Liver (tissue), 9 donors: Measurements from ENCODE around the gene POLDIP3. TPM values are rescaled to one million over a fixed set of nuclear protein-coding genes. Genes with fewer than 3 reads are reported as not detected.

ENCODE experiments used
- DNase-seq: peaks from one replicate; pipeline ENCODE4 v3.0.0-alpha.2; 2017; ENCODE audit warnings: low spot score
- H3K27ac ChIP-seq, 2 donors: one replicate each; pipeline ENCODE4 v1.7.0; 2013; ENCODE audit warnings: inconsistent platforms in 2 of 2, low read length in 2 of 2, control low read depth in 1 of 2, low read depth in 1 of 2, mild to moderate bottlenecking in 1 of 2
- H3K27me3 ChIP-seq, 4 donors: one replicate each; pipeline versions ENCODE4 v1.6.1 to v1.7.0; 2013; ENCODE audit warnings: low read length in 3 of 4, inconsistent platforms in 1 of 4, mild to moderate bottlenecking in 1 of 4, moderate library complexity in 1 of 4; ENCODE audit not compliant: control insufficient read depth in 4 of 4, insufficient read depth in 4 of 4
- H3K36me3 ChIP-seq, 4 donors: one replicate each; pipeline versions ENCODE4 v1.6.1 to v1.7.0; 2013; ENCODE audit warnings: low read length in 3 of 4, mild to moderate bottlenecking in 3 of 4, low read depth in 1 of 4, moderate library complexity in 1 of 4; ENCODE audit not compliant: control insufficient read depth in 4 of 4, insufficient read depth in 3 of 4
- H3K4me1 ChIP-seq, 4 donors: one replicate each; pipeline versions ENCODE4 v1.6.1 to v1.7.0; 2013; ENCODE audit warnings: low read length in 3 of 4, mild to moderate bottlenecking in 3 of 4, moderate library complexity in 1 of 4; ENCODE audit not compliant: control insufficient read depth in 4 of 4, insufficient read depth in 4 of 4
- H3K4me3 ChIP-seq, 3 donors: one replicate each; pipeline versions ENCODE4 v1.6.1 to v1.7.0; 2013; ENCODE audit warnings: low read length in 3 of 3, control low read depth in 1 of 3, low read depth in 1 of 3, mild to moderate bottlenecking in 1 of 3
- H3K9ac ChIP-seq, 2 donors: one replicate each; pipeline ENCODE4 v1.7.0; 2013; ENCODE audit warnings: low read length in 2 of 2, mild to moderate bottlenecking in 2 of 2, moderate library complexity in 2 of 2, control low read depth in 1 of 2, low read depth in 1 of 2
- H3K9me3 ChIP-seq, 4 donors: one replicate each; pipeline versions ENCODE4 v1.6.1 to v1.7.0; 2013; ENCODE audit warnings: low read length in 3 of 4; ENCODE audit not compliant: control insufficient read depth in 4 of 4
- ATF3 ChIP-seq: IDR thresholded peaks from 2 replicates; pipeline ENCODE4 v1.6.1; 2016; ENCODE audit warnings: antibody characterized with exemption
- CTCF ChIP-seq: fragments of 150-350 bp; IDR thresholded peaks from 2 replicates; pipeline ENCODE4 v1.5.1; 2017; ENCODE audit warnings: improper control_type of control experiment, low read depth, low read length; ENCODE audit not compliant: missing input control
- EGR1 ChIP-seq, 2 donors: IDR thresholded peaks; 2 replicates each; pipeline ENCODE4 v1.6.1; 2016 to 2018; ENCODE audit warnings: antibody characterized with exemption in 2 of 2, low read depth in 2 of 2
- GABPA ChIP-seq, 2 donors: IDR thresholded peaks in 1 of 2; conservative IDR thresholded peaks in 1 of 2; 2 replicates each; pipeline ENCODE4 v1.6.1; 2016; ENCODE audit warnings: antibody characterized with exemption in 2 of 2, mild to moderate bottlenecking in 1 of 2, moderate library complexity in 1 of 2
- JUND ChIP-seq, 2 donors: IDR thresholded peaks; 2 replicates each; pipeline ENCODE4 v1.6.1; 2016; ENCODE audit warnings: antibody characterized with exemption in 2 of 2
- MAX ChIP-seq: IDR thresholded peaks from 2 replicates; pipeline ENCODE4 v1.6.1; 2016; ENCODE audit warnings: antibody characterized with exemption
- NR2F2 ChIP-seq: IDR thresholded peaks from 2 replicates; pipeline ENCODE4 v1.6.1; 2016; ENCODE audit warnings: antibody characterized with exemption
- RXRA ChIP-seq, 2 donors: IDR thresholded peaks; 2 replicates each; pipeline ENCODE4 v1.6.1; 2017 to 2018; ENCODE audit warnings: antibody characterized with exemption in 2 of 2, mild to moderate bottlenecking in 1 of 2
- SP1 ChIP-seq: IDR thresholded peaks from 2 replicates; pipeline ENCODE4 v1.6.1; 2018; ENCODE audit warnings: antibody characterized with exemption, mild to moderate bottlenecking
- WGBS: extraction: QIAGEN DNeasy Blood & Tissue Kit; methylation state at CpG from one replicate; pipeline ENCODE4 v1.1.7; 2013; 5-methylcytosine and 5-hydroxymethylcytosine counted together
- polyA plus RNA-seq, 2 donors: library from polyadenylated mRNA; stranded (reverse) in 1 of 2; unstranded in 1 of 2; fragments of 200-250 nt in 1 of 2; fragments of >200 nt in 1 of 2; fragmentation: Nextera tagmentation in 1 of 2; extraction: Ambion mirVana in 1 of 2; gene quantifications; one replicate each; pipeline versions ENCODE4 v1.2.1 to v1.2.3, GENCODE V29; 2013 to 2015
- total RNA-seq, 2 donors: library from RNA; depleted of rRNA; stranded (reverse); fragments of >200 nt; gene quantifications; one replicate each; pipeline ENCODE4 v1.2.3, GENCODE V29; 2014
- TF ChIP-seq, protein P1 (sequence below): IDR thresholded peaks from 2 replicates; pipeline ENCODE4 v1.6.1; 2016; ENCODE audit warnings: antibody characterized with exemption, mild to moderate bottlenecking
- TF ChIP-seq, protein P2 (sequence below): IDR thresholded peaks from 2 replicates; pipeline ENCODE4 v1.6.1; 2016; ENCODE audit warnings: antibody characterized with exemption
- donor health status: healthy.
- donor health status: healthy.
- donor health status: healthy.
- donor health status: healthy.
- donor health status: healthy.

Gene POLDIP3
- total and polyA plus RNA-seq, 4 donors = 14.6 to 22.5 (median 18.0) TPM

GRCh38 chr22:42643634-42644421, 29.1 kb upstream of the POLDIP3 start (continued):
- TF ChIP-seq GABPA (IDR thresholded peaks at IDR 0.05 in 1 of 2, conservative IDR thresholded peaks at IDR 0.05 in 1 of 2) (no peak), CTCF (no peak), JUND (IDR thresholded peaks at IDR 0.05) (no peak), RXRA (IDR thresholded peaks at IDR 0.05) (no peak), ATF3 (no peak), NR2F2 (no peak), EGR1 (IDR thresholded peaks at IDR 0.05; ENCODE audit: low read depth in 2 of 2) (no peak)

DNA sequence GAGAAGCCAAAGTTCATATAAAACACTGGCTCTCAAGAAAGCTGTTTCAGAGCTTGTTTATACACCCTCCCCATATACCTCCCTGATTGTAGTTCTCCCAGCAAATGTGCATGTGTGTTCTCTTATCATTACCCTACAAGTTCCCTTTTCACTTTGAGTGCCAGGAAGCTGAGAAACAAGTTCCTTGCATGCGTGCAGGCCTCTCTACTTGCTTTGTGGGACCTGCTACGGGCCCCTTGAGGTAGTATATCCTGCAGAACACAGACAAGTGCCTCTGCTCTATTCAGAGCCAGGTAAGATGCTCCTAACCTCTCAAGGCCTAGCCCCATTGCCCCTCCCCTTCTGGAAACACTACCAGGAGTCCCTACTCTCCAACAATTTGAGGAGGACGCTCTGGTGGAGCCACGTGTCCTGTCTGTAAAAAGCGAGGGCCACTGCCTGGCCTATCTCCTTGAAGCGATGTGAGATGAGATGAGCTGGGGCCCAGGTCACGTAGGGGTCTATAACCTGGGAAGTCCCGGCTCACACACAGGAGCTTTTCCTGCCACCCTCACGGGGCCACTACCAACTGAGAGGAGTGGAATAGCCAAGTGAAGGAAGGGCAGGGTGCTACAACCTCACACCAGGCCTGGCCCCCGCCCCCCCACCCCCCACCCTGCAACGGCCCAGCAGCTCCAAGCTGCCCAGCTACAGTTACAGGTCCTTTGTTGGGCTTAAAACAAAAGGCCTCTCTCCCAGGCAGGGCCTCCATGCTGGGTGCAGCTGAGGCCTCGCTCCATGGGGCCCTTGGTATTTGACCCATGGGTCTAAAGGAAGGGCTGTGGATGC, 28.3 kb upstream of the POLDIP3 start:
- Histone ChIP-seq H3K27ac (no peak overlapping the region), H3K9me3 (no peaks in the 10 kb centered on the region), H3K4me1 (peaks cover 43 to 62% (median 54%) of the 10 kb centered on the region in 4 donors), H3K27me3 (no peaks in the 10 kb centered on the region), H3K4me3 (no peak overlapping the region), H3K36me3 (no peaks in the 10 kb centered on the region), H3K9ac (no peak overlapping the region)
- TF ChIP-seq SP1 (no peak), RXRA (IDR thresholded peaks at IDR 0.05) (no peak), MAX (no peak), NR2F2 (no peak), CTCF (no peak)
- TF ChIP-seq, protein P1, sequence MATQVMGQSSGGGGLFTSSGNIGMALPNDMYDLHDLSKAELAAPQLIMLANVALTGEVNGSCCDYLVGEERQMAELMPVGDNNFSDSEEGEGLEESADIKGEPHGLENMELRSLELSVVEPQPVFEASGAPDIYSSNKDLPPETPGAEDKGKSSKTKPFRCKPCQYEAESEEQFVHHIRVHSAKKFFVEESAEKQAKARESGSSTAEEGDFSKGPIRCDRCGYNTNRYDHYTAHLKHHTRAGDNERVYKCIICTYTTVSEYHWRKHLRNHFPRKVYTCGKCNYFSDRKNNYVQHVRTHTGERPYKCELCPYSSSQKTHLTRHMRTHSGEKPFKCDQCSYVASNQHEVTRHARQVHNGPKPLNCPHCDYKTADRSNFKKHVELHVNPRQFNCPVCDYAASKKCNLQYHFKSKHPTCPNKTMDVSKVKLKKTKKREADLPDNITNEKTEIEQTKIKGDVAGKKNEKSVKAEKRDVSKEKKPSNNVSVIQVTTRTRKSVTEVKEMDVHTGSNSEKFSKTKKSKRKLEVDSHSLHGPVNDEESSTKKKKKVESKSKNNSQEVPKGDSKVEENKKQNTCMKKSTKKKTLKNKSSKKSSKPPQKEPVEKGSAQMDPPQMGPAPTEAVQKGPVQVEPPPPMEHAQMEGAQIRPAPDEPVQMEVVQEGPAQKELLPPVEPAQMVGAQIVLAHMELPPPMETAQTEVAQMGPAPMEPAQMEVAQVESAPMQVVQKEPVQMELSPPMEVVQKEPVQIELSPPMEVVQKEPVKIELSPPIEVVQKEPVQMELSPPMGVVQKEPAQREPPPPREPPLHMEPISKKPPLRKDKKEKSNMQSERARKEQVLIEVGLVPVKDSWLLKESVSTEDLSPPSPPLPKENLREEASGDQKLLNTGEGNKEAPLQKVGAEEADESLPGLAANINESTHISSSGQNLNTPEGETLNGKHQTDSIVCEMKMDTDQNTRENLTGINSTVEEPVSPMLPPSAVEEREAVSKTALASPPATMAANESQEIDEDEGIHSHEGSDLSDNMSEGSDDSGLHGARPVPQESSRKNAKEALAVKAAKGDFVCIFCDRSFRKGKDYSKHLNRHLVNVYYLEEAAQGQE = no peak
- TF ChIP-seq, protein P2, sequence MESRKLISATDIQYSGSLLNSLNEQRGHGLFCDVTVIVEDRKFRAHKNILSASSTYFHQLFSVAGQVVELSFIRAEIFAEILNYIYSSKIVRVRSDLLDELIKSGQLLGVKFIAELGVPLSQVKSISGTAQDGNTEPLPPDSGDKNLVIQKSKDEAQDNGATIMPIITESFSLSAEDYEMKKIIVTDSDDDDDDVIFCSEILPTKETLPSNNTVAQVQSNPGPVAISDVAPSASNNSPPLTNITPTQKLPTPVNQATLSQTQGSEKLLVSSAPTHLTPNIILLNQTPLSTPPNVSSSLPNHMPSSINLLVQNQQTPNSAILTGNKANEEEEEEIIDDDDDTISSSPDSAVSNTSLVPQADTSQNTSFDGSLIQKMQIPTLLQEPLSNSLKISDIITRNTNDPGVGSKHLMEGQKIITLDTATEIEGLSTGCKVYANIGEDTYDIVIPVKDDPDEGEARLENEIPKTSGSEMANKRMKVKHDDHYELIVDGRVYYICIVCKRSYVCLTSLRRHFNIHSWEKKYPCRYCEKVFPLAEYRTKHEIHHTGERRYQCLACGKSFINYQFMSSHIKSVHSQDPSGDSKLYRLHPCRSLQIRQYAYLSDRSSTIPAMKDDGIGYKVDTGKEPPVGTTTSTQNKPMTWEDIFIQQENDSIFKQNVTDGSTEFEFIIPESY = no peak
- DNase-seq = no peak
- WGBS = 78% methylated on average over 12 of the region's 12 CpGs
